ENCODE data around the gene PROM2. TPM values are rescaled to one million over a fixed set of nuclear protein-coding genes. Genes with fewer than 3 reads are reported as not detected.

PROM2 gene
- total and polyA plus RNA-seq, 7 donors, result 0.18 to 1.4 (median 0.82) TPM

DNA sequence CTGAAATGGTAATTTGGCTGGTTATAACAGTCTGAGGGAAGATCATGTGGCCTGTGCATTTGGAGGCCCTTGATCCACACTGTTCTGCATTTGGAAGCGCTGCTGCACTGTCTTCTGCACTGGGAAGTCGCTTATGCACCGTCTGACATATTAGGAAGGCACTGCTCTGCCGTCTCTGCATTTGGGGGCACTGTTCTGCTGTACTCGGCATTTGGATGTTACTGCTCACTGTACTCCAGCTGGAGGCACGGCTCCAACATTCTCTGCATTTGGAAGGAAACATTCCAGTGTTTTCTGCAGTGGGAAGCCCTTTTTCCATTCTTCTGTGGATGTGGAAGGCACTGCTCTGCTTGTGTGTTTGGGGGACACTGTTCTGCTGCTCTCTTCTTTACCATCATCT, 9.6 kb upstream of the PROM2 start:
- H3K27ac ChIP-seq, result no peak overlapping the region

DNA sequence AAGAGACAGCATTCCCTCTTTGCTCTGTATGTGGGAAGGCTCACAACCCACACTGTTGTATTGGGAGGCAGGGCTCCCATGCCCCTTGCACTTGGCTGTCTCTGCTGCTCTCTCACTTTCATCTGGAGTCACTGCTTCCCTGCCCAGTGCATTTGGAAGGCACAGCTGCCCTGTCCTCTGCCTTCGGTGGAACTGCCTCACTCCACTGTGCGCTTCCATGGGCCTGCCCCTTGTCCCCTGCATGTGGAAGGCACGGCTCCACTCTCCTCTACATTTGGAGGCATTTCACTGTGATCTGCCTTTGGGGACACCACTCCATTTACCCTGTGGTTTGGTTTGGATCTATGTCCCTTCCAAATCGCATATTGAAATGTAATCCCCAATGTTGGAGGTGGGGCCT, 9.1 kb upstream of the PROM2 start:
- ATAC-seq (no peak), DNase-seq (no peak)
- intact Hi-C loops (cut with DNase I), result no loop called here
- Histone ChIP-seq H3K27me3 (ENCODE audit: insufficient read depth in 3 of 3, low read length in 2 of 3) (peaks cover 0 to 1% (median 0%) of the 10 kb centered on the region in 3 donors), H3K4me1 (no peaks in the 10 kb centered on the region), H3K4me3 (no peak overlapping the region), H3K9me3 (no peaks in the 10 kb centered on the region), H3K27ac (no peak overlapping the region), H3K36me3 (ENCODE audit: insufficient read depth in 1 of 2, low read depth in 1 of 2) (no peaks in the 10 kb centered on the region)
- TF ChIP-seq, protein P1, sequence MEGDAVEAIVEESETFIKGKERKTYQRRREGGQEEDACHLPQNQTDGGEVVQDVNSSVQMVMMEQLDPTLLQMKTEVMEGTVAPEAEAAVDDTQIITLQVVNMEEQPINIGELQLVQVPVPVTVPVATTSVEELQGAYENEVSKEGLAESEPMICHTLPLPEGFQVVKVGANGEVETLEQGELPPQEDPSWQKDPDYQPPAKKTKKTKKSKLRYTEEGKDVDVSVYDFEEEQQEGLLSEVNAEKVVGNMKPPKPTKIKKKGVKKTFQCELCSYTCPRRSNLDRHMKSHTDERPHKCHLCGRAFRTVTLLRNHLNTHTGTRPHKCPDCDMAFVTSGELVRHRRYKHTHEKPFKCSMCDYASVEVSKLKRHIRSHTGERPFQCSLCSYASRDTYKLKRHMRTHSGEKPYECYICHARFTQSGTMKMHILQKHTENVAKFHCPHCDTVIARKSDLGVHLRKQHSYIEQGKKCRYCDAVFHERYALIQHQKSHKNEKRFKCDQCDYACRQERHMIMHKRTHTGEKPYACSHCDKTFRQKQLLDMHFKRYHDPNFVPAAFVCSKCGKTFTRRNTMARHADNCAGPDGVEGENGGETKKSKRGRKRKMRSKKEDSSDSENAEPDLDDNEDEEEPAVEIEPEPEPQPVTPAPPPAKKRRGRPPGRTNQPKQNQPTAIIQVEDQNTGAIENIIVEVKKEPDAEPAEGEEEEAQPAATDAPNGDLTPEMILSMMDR (IDR thresholded peaks at IDR 0.05), result no peak
- 64 to 80% (median 68%) methylated on average over 4 of the region's 4 CpGs for whole genome bisulfite sequencing, 3 donors

More for the DNA sequence above, 9.6 kb upstream of the PROM2 start:
- ATAC-seq, result no peak
- 27 to 45% (median 30%) methylated on average over 6 of the region's 6 CpGs for WGBS, 3 donors
- TF ChIP-seq, protein P1 (IDR thresholded peaks at IDR 0.05), result no peak
- H3K4me1 ChIP-seq, result no peaks in the 10 kb centered on the region
- H3K4me3 ChIP-seq, result no peak overlapping the region
- peaks cover 0 to 1% (median 0%) of the 10 kb centered on the region in 3 donors for H3K27me3 ChIP-seq (ENCODE audit: insufficient read depth in 3 of 3, low read length in 2 of 3)
- no peaks in the 10 kb centered on the region for H3K36me3 ChIP-seq (ENCODE audit: insufficient read depth in 1 of 2, low read depth in 1 of 2)
- no peaks in the 10 kb centered on the region for H3K9me3 ChIP-seq
- intact Hi-C loops (cut with DNase I), result no loop called here
- DNase-seq, result no peak

DNA sequence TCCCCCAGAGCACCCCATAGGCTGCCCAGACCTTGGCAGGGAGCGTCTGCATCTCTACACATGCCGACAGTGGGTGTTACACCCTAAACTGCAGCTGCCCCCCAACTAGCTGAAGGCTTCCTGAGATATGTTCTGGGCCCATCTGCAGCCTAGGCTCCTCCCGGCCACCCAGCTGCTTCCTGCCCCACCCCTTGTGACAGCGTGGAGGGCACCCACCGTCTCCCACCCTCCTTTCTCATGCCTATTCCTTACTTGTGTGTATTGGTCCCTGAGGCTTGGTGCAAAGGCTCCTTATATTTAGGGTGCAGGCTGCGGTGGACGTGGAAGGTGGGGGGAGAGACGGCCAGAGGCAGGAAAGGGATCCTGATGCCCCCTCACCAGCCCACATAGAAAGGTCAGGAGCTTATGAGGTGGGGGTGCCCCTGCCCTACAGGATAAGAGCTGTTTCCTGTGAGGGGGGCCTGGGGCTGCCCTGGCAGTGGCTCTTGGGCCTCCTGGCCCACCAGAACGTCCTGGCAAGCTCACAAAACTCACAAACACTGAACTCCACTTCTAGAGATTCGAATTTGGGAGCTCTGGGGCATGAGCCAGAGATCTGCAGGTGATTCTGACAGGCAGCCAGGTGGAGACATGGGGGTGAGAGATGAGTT, 7.3 kb upstream of the PROM2 start:
- intact Hi-C loops (cut with DNase I), result no loop called here
- TF ChIP-seq, protein P1 (IDR thresholded peaks at IDR 0.05), result no peak
- Histone ChIP-seq H3K27ac (no peak overlapping the region), H3K27me3 (ENCODE audit: insufficient read depth in 3 of 3, low read length in 2 of 3) (peaks cover 0 to 1% (median 0%) of the 10 kb centered on the region in 3 donors), H3K4me1 (no peaks in the 10 kb centered on the region), H3K9me3 (no peaks in the 10 kb centered on the region), H3K36me3 (ENCODE audit: insufficient read depth in 1 of 2, low read depth in 1 of 2) (no peaks in the 10 kb centered on the region), H3K4me3 (no peak overlapping the region)
- ATAC-seq (no peak), DNase-seq (peak in 1 of 2 donors; percentile 34)
- 71 to 83% (median 71%) methylated on average over 10 of the region's 10 CpGs for WGBS, 3 donors

DNA sequence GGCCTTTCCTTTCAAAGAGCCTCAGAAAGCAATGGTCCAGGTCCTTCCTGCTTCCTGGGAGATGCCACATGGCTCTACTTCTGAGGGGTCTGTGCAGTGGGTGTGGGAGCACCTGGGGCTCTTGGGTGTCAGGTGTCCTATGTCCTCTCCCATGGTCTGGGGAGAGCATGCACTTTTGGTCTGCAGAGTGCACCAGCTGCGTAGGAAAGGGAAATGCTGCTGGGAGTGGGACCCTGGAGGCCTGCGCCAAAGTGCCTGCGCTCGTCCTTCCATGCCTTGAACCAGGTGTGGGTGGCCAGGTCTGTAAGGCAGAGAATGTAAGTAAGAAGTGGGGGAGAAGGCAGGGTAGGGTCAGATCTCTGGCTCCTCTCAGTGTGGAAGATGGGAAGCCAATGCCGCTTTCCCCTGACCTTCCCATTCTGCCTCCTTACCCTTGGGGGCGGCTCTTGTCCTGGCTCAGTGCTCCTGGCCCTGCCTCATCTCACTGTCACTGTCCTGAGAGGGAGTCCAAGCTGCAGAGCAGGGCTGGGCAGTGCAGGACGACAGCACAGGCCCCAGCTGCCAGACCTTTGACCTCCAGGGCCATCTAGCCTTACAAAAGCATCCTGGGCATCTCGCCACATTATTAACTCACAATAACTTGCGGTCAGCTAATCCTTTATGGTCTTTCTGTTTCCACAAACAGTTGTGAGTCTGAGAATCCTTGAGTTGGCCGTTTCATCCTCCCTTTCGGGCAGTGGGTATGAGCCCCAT, 6.6 kb upstream of the PROM2 start:
- Histone ChIP-seq H3K27me3 (ENCODE audit: insufficient read depth in 3 of 3, low read length in 2 of 3) (peaks cover 0 to 1% (median 0%) of the 10 kb centered on the region in 3 donors), H3K36me3 (ENCODE audit: insufficient read depth in 1 of 2, low read depth in 1 of 2) (no peaks in the 10 kb centered on the region), H3K9me3 (no peaks in the 10 kb centered on the region), H3K27ac (no peak overlapping the region), H3K4me1 (no peaks in the 10 kb centered on the region), H3K4me3 (no peak overlapping the region)
- intact Hi-C loops (cut with DNase I), result no loop called here
- no peak for ATAC-seq
- TF ChIP-seq, protein P1 (IDR thresholded peaks at IDR 0.05), result no peak
- WGBS, 3 donors, result 80 to 88% (median 82%) methylated on average over 11 of the region's 11 CpGs
- DNase-seq, result no peak

All from psoas muscle (tissue), 8 donors.